WTC11 (cell line): Measurements from ENCODE around the gene CFAP299. TPM values are rescaled to one million over a fixed set of nuclear protein-coding genes. Genes with fewer than 3 reads are reported as not detected.

ENCODE experiments used
- ATAC-seq: fragments of 200-7000 bp; cut with Tn5 transposase; 2 replicates; pipeline ENCODE4 v1.10.0; 2021; ENCODE audit warnings: mild to moderate bottlenecking, moderate library complexity
- CTCF ChIA-PET: fragments of 300-600 bp; sonication (Branson Sonifier 250); formaldehyde crosslinking; loops from one replicate; lab custom pipeline; 2021; ENCODE audit warnings: antibody characterized with exemption; lab: Charles Lee
- POLR2A ChIA-PET: fragments of 350-600 bp; sonication (Branson Sonifier 250); formaldehyde crosslinking; loops from one replicate; lab custom pipeline; 2021; ENCODE audit warnings: antibody characterized with exemption; lab: Charles Lee
- DNase-seq: peaks from one replicate; pipeline ENCODE4 v3.0.0; 2021; ENCODE audit warnings: low spot score
- H3K27ac Mint-ChIP-seq: 2 replicates; pipeline ENCODE4 v1.8.0; 2021; ENCODE audit warnings: mixed read lengths
- H3K27me3 Mint-ChIP-seq: 2 replicates; pipeline ENCODE4 v1.8.0; 2021; ENCODE audit warnings: low read depth, mild to moderate bottlenecking, moderate library complexity, mixed read lengths
- H3K36me3 Mint-ChIP-seq: 2 replicates; pipeline ENCODE4 v1.8.0; 2021; ENCODE audit warnings: mixed read lengths
- H3K4me1 Mint-ChIP-seq: 2 replicates; pipeline ENCODE4 v1.8.0; 2022; ENCODE audit warnings: mixed read lengths
- H3K4me3 Mint-ChIP-seq: 2 replicates; pipeline ENCODE4 v1.8.0; 2021; ENCODE audit warnings: mild to moderate bottlenecking, moderate library complexity, mixed read lengths
- H3K9me3 Mint-ChIP-seq: 2 replicates; pipeline ENCODE4 v1.8.0; 2021; ENCODE audit warnings: mixed read lengths
- CBFB ChIP-seq: sonication (generic); formaldehyde crosslinking; IDR thresholded peaks from 2 replicates; pipeline ENCODE4 v1.8.1; 2022; ENCODE audit warnings: mild to moderate bottlenecking, low read depth, missing genetic modification reagents
- ELF4 ChIP-seq: sonication (generic); formaldehyde crosslinking; IDR thresholded peaks from 2 replicates; pipeline ENCODE4 v1.8.1; 2022; ENCODE audit warnings: low read depth, mild to moderate bottlenecking, moderate library complexity, missing genetic modification reagents
- EMX1 ChIP-seq: fragments of 250-450 bp; sonication (Bioruptor Pico); IDR thresholded peaks from 2 replicates; pipeline ENCODE4 v1.8.0; 2021; ENCODE audit warnings: mild to moderate bottlenecking
- ESRRA ChIP-seq: sonication (generic); formaldehyde crosslinking; IDR thresholded peaks from 2 replicates; pipeline ENCODE4 v1.8.1; 2022; ENCODE audit warnings: mild to moderate bottlenecking, missing genetic modification reagents, borderline replicate concordance
- FOXP1 ChIP-seq: sonication (generic); formaldehyde crosslinking; IDR thresholded peaks from 2 replicates; pipeline ENCODE4 v1.8.0; 2022; ENCODE audit warnings: missing genetic modification reagents, mild to moderate bottlenecking, moderate library complexity, borderline replicate concordance
- GABPB1 ChIP-seq: sonication (generic); formaldehyde crosslinking; IDR thresholded peaks from 2 replicates; pipeline ENCODE4 v1.8.1; 2023; ENCODE audit warnings: mild to moderate bottlenecking, missing genetic modification reagents
- HMGA2 ChIP-seq: fragments of 250-450 bp; sonication (Bioruptor Pico); IDR thresholded peaks from 2 replicates; pipeline ENCODE4 v1.4.0; 2021; ENCODE audit warnings: mild to moderate bottlenecking, moderate library complexity
- KAT7 ChIP-seq: sonication (generic); formaldehyde crosslinking; IDR thresholded peaks from 2 replicates; pipeline ENCODE4 v1.8.1; 2023; ENCODE audit warnings: missing genetic modification reagents, mild to moderate bottlenecking, borderline replicate concordance
- NFE2L1 ChIP-seq: sonication (generic); formaldehyde crosslinking; IDR thresholded peaks from 2 replicates; pipeline ENCODE4 v1.8.1; 2023; ENCODE audit warnings: missing genetic modification reagents
- NFYB ChIP-seq: sonication (generic); formaldehyde crosslinking; conservative IDR thresholded peaks from 2 replicates; pipeline ENCODE4 v1.8.0; 2022; ENCODE audit warnings: low read depth, missing genetic modification reagents
- SMAD4 ChIP-seq: sonication (generic); formaldehyde crosslinking; IDR thresholded peaks from 2 replicates; pipeline ENCODE4 v1.8.0; 2022; ENCODE audit warnings: mild to moderate bottlenecking, missing genetic modification reagents
- TCF7 ChIP-seq: sonication (generic); formaldehyde crosslinking; IDR thresholded peaks from 2 replicates; pipeline ENCODE4 v1.8.0; 2022; ENCODE audit warnings: mild to moderate bottlenecking, low read depth, missing genetic modification reagents, moderate library complexity
- ZNF121 ChIP-seq: sonication (generic); formaldehyde crosslinking; IDR thresholded peaks from 2 replicates; pipeline ENCODE4 v1.8.0; 2023; ENCODE audit warnings: missing genetic modification reagents
- ZNF219 ChIP-seq: sonication (generic); formaldehyde crosslinking; IDR thresholded peaks from 2 replicates; pipeline ENCODE4 v1.8.0; 2023; ENCODE audit warnings: missing genetic modification reagents, mild to moderate bottlenecking, borderline replicate concordance
- ZNF416 ChIP-seq: fragments of 250-450 bp; sonication (Bioruptor Pico); IDR thresholded peaks from 2 replicates; pipeline ENCODE4 v1.9.0; 2021; ENCODE audit warnings: mild to moderate bottlenecking, inconsistent platforms
- ZNF423 ChIP-seq: fragments of 250-450 bp; sonication (Bioruptor Pico); IDR thresholded peaks from 2 replicates; pipeline ENCODE4 v2.1.2; 2022; ENCODE audit warnings: mild to moderate bottlenecking, moderate library complexity
- total RNA-seq: library from RNA; stranded (reverse); gene quantifications from 3 replicates; pipeline ENCODE4 v1.2.3, GENCODE V29; 2021
- TF ChIP-seq, protein P1 (sequence below): fragments of 250-450 bp; sonication (Bioruptor Pico); IDR thresholded peaks from 2 replicates; pipeline ENCODE4 v1.9.0; 2021; ENCODE audit warnings: mild to moderate bottlenecking, borderline replicate concordance
- TF ChIP-seq, protein P2 (sequence below): fragments of 250-450 bp; sonication (Bioruptor Pico); IDR thresholded peaks from 2 replicates; pipeline ENCODE4 v1.9.0; 2021; ENCODE audit warnings: moderate library complexity, mild to moderate bottlenecking, inconsistent platforms, borderline replicate concordance
- TF ChIP-seq, protein P3 (sequence below): sonication (generic); formaldehyde crosslinking; conservative IDR thresholded peaks from 2 replicates; pipeline ENCODE4 v1.8.1; 2023; ENCODE audit warnings: mild to moderate bottlenecking, low read depth, missing genetic modification reagents, moderate library complexity
- TF ChIP-seq, protein P4 (sequence below): sonication (generic); formaldehyde crosslinking; IDR thresholded peaks from 2 replicates; pipeline ENCODE4 v1.8.0; 2023; ENCODE audit warnings: mild to moderate bottlenecking, missing genetic modification reagents
- TF ChIP-seq, protein P5 (sequence below): sonication (generic); formaldehyde crosslinking; IDR thresholded peaks from 2 replicates; pipeline ENCODE4 v1.8.0; 2023; ENCODE audit warnings: missing genetic modification reagents

The CFAP299 gene
- total RNA-seq, 1 experiment from 2014 or later: not detected

DNA sequence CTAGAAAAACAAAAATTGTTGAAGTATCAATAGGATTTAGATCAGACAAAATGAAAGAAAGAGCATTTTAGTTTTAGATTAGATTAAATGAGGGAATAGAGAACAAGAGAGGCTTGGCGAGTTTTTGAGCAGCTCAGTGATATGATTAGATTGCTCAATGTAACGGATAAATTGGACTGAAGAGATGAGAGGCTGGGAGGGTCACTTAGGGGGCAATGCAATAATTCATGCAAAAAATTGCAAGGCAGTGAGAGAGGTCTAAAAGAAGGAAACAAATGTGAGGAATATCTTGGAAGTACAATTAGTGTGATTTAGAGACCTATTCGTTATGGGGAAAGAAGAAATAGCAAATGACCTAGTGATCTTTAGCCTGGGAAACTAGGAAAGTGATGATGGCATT, 644.7 kb downstream of the CFAP299 start (continued):
- TF ChIP-seq, protein P1, sequence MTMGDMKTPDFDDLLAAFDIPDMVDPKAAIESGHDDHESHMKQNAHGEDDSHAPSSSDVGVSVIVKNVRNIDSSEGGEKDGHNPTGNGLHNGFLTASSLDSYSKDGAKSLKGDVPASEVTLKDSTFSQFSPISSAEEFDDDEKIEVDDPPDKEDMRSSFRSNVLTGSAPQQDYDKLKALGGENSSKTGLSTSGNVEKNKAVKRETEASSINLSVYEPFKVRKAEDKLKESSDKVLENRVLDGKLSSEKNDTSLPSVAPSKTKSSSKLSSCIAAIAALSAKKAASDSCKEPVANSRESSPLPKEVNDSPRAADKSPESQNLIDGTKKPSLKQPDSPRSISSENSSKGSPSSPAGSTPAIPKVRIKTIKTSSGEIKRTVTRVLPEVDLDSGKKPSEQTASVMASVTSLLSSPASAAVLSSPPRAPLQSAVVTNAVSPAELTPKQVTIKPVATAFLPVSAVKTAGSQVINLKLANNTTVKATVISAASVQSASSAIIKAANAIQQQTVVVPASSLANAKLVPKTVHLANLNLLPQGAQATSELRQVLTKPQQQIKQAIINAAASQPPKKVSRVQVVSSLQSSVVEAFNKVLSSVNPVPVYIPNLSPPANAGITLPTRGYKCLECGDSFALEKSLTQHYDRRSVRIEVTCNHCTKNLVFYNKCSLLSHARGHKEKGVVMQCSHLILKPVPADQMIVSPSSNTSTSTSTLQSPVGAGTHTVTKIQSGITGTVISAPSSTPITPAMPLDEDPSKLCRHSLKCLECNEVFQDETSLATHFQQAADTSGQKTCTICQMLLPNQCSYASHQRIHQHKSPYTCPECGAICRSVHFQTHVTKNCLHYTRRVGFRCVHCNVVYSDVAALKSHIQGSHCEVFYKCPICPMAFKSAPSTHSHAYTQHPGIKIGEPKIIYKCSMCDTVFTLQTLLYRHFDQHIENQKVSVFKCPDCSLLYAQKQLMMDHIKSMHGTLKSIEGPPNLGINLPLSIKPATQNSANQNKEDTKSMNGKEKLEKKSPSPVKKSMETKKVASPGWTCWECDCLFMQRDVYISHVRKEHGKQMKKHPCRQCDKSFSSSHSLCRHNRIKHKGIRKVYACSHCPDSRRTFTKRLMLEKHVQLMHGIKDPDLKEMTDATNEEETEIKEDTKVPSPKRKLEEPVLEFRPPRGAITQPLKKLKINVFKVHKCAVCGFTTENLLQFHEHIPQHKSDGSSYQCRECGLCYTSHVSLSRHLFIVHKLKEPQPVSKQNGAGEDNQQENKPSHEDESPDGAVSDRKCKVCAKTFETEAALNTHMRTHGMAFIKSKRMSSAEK (CRISPR knock-in tag): no peak
- no peak for TF ChIP-seq FOXP1 (CRISPR knock-in tag)
- TF ChIP-seq, protein P2, sequence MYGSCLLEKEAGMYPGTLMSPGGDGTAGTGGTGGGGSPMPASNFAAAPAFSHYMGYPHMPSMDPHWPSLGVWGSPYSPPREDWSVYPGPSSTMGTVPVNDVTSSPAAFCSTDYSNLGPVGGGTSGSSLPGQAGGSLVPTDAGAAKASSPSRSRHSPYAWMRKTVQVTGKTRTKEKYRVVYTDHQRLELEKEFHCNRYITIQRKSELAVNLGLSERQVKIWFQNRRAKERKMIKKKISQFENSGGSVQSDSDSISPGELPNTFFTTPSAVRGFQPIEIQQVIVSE (CRISPR knock-in tag): no peak
- TF ChIP-seq, protein P3, sequence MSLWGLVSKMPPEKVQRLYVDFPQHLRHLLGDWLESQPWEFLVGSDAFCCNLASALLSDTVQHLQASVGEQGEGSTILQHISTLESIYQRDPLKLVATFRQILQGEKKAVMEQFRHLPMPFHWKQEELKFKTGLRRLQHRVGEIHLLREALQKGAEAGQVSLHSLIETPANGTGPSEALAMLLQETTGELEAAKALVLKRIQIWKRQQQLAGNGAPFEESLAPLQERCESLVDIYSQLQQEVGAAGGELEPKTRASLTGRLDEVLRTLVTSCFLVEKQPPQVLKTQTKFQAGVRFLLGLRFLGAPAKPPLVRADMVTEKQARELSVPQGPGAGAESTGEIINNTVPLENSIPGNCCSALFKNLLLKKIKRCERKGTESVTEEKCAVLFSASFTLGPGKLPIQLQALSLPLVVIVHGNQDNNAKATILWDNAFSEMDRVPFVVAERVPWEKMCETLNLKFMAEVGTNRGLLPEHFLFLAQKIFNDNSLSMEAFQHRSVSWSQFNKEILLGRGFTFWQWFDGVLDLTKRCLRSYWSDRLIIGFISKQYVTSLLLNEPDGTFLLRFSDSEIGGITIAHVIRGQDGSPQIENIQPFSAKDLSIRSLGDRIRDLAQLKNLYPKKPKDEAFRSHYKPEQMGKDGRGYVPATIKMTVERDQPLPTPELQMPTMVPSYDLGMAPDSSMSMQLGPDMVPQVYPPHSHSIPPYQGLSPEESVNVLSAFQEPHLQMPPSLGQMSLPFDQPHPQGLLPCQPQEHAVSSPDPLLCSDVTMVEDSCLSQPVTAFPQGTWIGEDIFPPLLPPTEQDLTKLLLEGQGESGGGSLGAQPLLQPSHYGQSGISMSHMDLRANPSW: no peak
- TF ChIP-seq ESRRA (CRISPR knock-in tag): no peak

DNA sequence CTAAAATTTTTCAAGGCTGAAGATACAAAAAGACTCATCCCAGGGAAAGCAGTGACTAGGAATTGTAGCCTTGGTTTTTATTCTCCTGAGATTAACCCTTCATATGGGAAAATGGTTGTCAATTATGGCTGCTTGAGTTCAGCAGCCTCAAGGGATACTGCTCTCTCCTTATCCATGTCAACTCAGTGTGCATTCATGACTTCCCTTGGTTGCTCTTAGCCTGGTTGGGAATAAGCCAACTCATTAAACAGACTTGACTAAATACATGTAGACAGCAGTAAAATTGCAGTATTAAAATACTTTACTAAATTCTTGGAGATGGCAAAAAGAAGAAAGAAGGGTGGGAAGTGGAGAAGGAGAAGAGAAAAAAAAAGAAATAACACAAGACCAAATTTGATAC, 650.5 kb downstream of the CFAP299 start:
- ChIA-PET POLR2A (no interaction called here), CTCF (no interaction called here)
- Mint-ChIP-seq H3K27ac (no peak overlapping the region), H3K4me3 (no peak overlapping the region), H3K9me3 (peaks cover 6% of the 10 kb centered on the region), H3K4me1 (peaks cover 9% of the 10 kb centered on the region), H3K36me3 (no peaks in the 10 kb centered on the region), H3K27me3 (no peaks in the 10 kb centered on the region)
- DNase-seq: no peak
- ATAC-seq: no peak
- TF ChIP-seq ELF4 (CRISPR knock-in tag) (no peak), TCF7 (no peak), ZNF219 (CRISPR knock-in tag) (no peak), EMX1 (CRISPR knock-in tag) (no peak), GABPB1 (CRISPR knock-in tag) (no peak), ESRRA (CRISPR knock-in tag) (no peak), ZNF121 (CRISPR knock-in tag) (no peak), NFYB (CRISPR knock-in tag) (no peak), ZNF416 (no peak), NFE2L1 (no peak), CBFB (CRISPR knock-in tag) (no peak), SMAD4 (CRISPR knock-in tag) (no peak), ZNF423 (CRISPR knock-in tag) (no peak), HMGA2 (CRISPR knock-in tag) (no peak), KAT7 (CRISPR knock-in tag) (no peak)
- TF ChIP-seq, protein P1 (CRISPR knock-in tag): no peak
- TF ChIP-seq, protein P4, sequence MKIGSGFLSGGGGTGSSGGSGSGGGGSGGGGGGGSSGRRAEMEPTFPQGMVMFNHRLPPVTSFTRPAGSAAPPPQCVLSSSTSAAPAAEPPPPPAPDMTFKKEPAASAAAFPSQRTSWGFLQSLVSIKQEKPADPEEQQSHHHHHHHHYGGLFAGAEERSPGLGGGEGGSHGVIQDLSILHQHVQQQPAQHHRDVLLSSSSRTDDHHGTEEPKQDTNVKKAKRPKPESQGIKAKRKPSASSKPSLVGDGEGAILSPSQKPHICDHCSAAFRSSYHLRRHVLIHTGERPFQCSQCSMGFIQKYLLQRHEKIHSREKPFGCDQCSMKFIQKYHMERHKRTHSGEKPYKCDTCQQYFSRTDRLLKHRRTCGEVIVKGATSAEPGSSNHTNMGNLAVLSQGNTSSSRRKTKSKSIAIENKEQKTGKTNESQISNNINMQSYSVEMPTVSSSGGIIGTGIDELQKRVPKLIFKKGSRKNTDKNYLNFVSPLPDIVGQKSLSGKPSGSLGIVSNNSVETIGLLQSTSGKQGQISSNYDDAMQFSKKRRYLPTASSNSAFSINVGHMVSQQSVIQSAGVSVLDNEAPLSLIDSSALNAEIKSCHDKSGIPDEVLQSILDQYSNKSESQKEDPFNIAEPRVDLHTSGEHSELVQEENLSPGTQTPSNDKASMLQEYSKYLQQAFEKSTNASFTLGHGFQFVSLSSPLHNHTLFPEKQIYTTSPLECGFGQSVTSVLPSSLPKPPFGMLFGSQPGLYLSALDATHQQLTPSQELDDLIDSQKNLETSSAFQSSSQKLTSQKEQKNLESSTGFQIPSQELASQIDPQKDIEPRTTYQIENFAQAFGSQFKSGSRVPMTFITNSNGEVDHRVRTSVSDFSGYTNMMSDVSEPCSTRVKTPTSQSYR: no peak
- TF ChIP-seq, protein P5, sequence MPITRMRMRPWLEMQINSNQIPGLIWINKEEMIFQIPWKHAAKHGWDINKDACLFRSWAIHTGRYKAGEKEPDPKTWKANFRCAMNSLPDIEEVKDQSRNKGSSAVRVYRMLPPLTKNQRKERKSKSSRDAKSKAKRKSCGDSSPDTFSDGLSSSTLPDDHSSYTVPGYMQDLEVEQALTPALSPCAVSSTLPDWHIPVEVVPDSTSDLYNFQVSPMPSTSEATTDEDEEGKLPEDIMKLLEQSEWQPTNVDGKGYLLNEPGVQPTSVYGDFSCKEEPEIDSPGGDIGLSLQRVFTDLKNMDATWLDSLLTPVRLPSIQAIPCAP (CRISPR knock-in tag): no peak
